PC-9 (cell line): ENCODE data around the gene AGMAT.

Experiments
- EZH2 ChIP-seq: fragments of 200-600 bp; sonication (generic); IDR thresholded peaks from 2 replicates; pipeline ENCODE4 v1.8.0; 2017; ENCODE audit warnings: antibody characterized with exemption, low read depth
- TF ChIP-seq, protein P1 (sequence below): fragments of 200-600 bp; sonication (generic); conservative IDR thresholded peaks from 2 replicates; pipeline ENCODE4 v1.6.1; 2017; ENCODE audit warnings: mixed run types, antibody characterized with exemption, mild to moderate bottlenecking, moderate library complexity

DNA sequence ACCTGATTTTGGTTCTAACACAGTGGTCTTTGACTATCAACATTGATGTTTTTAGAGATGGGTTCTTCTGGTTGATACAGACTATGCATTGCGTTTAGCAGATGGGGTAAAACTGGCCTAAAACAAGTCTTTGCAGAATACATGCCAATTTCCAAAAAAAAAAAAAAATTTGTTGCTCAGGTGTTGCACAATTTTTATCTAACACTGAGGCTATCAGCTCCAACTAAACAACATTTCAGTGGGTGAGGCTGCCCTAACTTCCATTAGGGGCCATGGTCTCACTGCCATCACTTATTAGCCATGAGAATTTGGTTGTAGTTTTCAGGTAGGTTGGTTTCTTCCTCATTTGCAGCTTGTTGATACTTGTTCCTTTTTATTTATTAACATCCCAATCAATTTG, 14.0 kb downstream of the AGMAT start:
- no peak for TF ChIP-seq EZH2
- TF ChIP-seq, protein P1, sequence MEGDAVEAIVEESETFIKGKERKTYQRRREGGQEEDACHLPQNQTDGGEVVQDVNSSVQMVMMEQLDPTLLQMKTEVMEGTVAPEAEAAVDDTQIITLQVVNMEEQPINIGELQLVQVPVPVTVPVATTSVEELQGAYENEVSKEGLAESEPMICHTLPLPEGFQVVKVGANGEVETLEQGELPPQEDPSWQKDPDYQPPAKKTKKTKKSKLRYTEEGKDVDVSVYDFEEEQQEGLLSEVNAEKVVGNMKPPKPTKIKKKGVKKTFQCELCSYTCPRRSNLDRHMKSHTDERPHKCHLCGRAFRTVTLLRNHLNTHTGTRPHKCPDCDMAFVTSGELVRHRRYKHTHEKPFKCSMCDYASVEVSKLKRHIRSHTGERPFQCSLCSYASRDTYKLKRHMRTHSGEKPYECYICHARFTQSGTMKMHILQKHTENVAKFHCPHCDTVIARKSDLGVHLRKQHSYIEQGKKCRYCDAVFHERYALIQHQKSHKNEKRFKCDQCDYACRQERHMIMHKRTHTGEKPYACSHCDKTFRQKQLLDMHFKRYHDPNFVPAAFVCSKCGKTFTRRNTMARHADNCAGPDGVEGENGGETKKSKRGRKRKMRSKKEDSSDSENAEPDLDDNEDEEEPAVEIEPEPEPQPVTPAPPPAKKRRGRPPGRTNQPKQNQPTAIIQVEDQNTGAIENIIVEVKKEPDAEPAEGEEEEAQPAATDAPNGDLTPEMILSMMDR, result no peak
